NCI-H1092 (cell line): ENCODE data around the gene GMDS.

ENCODE experiments used
- DNase-seq: peaks from one replicate; lab custom pipeline; 2025; lab: John Stamatoyannopoulos, UW

The GMDS gene

GRCh38 chr6:2240961-2241360 is 4.4 kb downstream of the GMDS start:
- DNase-seq: no peak

GRCh38 chr6:2237001-2237400 is 8.4 kb downstream of the GMDS start:
- DNase-seq: no peak

GRCh38 chr6:2235777-2236495 is 9.5 kb downstream of the GMDS start:
- no peak for DNase-seq

GRCh38 chr6:2232445-2232844 is 13.0 kb downstream of the GMDS start:
- DNase-seq: no peak

GRCh38 chr6:2231438-2231837 is 14.0 kb downstream of the GMDS start:
- DNase-seq: no peak

GRCh38 chr6:2230659-2231277 is 14.6 kb downstream of the GMDS start:
- DNase-seq: no peak

- no peak for DNase-seq
These were observed 15.7 kb downstream of the GMDS start for GRCh38 chr6:2229742-2230141.

GRCh38 chr6:2229039-2229438 is 16.4 kb downstream of the GMDS start:
- DNase-seq: no peak

- DNase-seq: no peak
These were observed 17.0 kb downstream of the GMDS start for GRCh38 chr6:2228392-2228791.

GRCh38 chr6:2226775-2227174 is 18.6 kb downstream of the GMDS start:
- DNase-seq: no peak

GRCh38 chr6:2225422-2226392 is 19.7 kb downstream of the GMDS start:
- no peak for DNase-seq

GRCh38 chr6:2224847-2225382 is 20.5 kb downstream of the GMDS start:
- no peak for DNase-seq

GRCh38 chr6:2222275-2222842 is 23.0 kb downstream of the GMDS start:
- no peak for DNase-seq

GRCh38 chr6:2221726-2222274 is 23.6 kb downstream of the GMDS start:
- DNase-seq: no peak

GRCh38 chr6:2220154-2220553 is 25.3 kb downstream of the GMDS start:
- DNase-seq: no peak

- DNase-seq: no peak
These were observed 26.5 kb downstream of the GMDS start for GRCh38 chr6:2218866-2219265.

GRCh38 chr6:2216794-2217383 is 28.5 kb downstream of the GMDS start:
- no peak for DNase-seq

- DNase-seq: no peak
These were observed 30.1 kb downstream of the GMDS start for GRCh38 chr6:2215342-2215741.

- DNase-seq: no peak
These were observed 32.3 kb downstream of the GMDS start for GRCh38 chr6:2213086-2213485.

- DNase-seq: no peak
These were observed 36.1 kb downstream of the GMDS start for GRCh38 chr6:2209226-2209809.

GRCh38 chr6:2208468-2208867 is 36.9 kb downstream of the GMDS start:
- DNase-seq: no peak
